Stimulated activated CD8-positive, alpha-beta memory T cell treated with anti-CD3 and anti-CD28 coated beads, Interleukin-15, amount 100 ng/mL, for 48 hours (primary cell): ENCODE data around the gene C2orf92.

ENCODE experiments used
- DNase-seq, 2 donors: peaks; one replicate each; pipeline ENCODE4 v3.0.0-alpha.2; 2020; ENCODE audit warnings: low read depth in 2 of 2

The C2orf92 gene

DNA sequence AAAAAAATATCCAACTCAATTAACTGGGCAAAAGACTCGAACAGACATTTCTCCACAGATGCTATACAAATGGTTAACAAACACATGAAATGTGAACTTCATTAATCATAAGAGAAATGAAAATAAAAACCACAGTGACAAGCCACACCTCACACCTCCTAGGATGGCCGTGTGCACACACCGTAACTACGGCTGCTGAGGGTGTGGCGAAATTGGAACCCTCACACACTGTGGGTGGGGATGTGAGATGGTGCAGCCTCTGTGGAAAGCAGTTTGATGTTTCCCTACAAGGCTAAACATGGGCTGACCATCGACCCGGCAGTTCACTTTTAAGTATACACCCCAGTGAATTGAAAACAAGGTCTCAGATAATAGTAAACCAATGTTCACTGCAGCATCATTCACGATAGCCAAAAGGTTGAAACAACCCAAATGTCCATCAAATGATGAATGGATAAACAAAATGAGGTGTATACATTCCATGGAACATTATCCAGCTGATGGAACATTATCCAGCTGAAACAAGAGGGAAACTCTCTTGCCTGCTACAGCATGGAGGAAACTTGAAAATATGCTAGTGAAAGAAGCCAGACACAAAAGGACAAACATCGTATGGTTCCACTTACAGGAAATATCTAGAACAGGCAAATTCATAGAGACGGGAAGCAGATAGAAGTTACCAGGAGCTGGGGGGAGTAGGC lies 76.1 kb downstream of the C2orf92 start:
- DNase-seq: peak in 1 of 2 donors; percentile 63

DNA sequence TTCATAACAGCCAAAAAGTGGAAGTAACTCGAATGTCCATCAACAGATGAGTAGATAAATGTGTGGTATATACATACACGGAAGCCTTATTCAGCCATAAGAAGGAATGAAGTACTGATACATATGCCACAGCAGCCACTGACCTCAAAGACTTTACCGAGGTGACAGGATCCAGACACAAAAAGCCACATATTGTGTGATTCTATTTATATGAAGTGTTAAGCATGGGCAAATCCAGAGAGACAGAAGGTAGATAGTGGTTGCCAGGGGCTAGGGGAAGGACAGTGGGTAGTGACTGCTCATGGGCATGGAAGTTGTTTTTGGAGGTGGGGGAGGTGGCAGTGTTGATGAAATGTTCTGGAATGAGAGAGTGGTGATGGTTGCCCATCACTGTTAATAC lies 77.8 kb downstream of the C2orf92 start:
- no peak for DNase-seq

DNA sequence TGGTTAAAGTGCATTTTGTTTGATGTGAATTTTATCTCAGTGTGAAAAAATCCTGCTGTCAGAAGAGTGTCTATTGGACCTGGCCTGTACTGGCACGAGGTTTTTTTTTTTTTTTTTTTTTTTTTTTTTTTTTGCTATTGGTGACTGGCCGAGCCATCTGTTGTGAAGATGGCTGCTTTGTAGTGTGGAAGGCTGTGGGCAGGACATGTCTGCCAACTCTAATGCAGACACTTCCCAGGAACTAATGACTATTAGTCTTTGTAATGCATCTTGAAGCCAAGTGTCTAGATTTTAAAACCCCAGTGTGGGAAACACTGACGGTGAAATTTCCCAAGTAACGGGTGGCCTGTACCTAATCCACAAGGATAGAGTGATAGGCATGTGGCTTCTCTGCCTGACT lies 78.2 kb downstream of the C2orf92 start:
- no peak for DNase-seq

DNA sequence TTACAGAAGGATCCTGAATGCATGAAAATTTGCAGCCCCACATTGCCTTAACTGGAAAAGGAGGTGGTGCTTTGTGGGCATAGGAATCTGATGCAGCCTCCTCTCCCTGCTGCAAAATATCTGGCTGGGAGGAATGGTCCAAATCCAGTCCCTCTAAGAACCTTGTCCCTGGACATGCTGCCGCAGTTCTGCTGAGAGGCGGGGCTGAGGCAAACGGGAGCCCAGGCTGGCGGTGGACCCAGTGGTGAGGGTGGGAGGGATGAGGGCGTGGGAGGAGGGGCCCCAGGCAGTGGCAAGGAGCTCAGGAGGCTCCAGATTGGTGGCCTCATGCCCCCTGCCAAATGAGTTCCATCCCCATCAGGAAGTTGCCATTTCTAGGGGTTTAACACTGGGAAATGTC lies 80.1 kb downstream of the C2orf92 start:
- DNase-seq: no peak

DNA sequence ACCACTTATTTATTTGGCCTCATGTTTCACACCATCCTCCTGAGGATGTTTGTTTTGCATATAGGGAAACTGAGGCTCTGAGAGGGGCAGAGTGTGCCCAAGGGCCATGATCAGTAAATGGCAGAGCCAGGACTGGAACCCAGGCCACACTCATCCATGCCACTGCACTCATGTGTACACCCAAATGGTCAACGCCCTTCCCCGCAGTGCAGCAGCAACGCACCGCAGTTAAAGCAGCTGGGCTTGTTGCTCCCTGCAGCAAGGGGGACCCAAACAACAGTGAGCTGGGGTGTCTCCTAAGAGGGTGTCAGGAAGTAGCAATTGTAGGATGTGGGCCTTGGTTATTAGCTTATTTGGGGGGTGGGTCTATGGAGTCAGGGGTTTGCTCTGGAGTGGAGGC lies 80.5 kb downstream of the C2orf92 start:
- DNase-seq: no peak

DNA sequence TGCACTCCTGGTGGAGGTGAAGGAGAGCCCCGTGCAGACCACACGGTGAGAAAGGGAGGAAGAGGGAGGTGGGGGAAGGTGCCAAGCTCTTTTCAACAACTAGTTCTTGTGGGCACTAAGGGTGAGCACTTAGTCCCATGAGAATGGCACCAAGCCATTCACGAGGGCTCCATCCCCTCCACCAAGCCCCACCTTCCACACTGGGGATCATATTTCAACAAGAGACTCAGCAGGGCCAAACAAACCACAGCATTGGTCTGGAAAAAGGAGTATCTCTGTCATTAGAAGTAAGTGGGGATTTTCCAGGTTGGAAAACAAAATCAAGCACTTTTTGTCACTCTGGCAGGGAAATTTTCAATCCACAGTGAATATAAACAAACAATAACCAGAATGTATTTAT lies 82.2 kb downstream of the C2orf92 start:
- DNase-seq: no peak
